GM21528 (cell line): ENCODE results near the gene CLEC2L.

Experiments
- ATAC-seq: cut with Tn5 transposase; IDR thresholded peaks from one replicate; pipeline ENCODE4 v1.9.1; 2021; ENCODE audit warnings: mild to moderate bottlenecking, moderate library complexity; ENCODE audit not compliant: unreplicated experiment, low FRiP score

Gene CLEC2L

DNA sequence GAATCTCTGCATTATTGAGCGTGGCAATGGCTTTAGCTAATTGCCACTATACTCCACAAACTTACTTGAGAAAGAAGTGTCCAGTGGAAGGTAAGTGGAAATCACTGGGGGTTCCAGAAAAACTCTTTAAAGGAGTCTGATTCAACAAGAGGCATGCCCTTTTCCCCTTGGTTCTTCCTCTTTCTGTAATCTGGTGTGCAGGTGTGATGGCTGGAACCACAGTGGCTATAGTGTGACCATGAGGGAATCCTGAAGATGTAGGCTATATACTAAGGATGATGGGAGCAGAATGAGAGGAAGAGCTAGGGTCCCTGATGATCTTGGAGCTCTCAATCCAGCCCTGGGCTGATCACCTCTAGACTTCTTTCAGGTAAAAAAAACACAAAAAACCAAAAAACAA is 2.0 kb upstream of the CLEC2L start:
- no peak for ATAC-seq

GRCh38 chr7:139522830-139523198 is 671 bp upstream of the CLEC2L start:
- no peak for ATAC-seq

- ATAC-seq, result no peak
Measured at GRCh38 chr7:139523968-139524815, 707 bp downstream of the CLEC2L start.

DNA sequence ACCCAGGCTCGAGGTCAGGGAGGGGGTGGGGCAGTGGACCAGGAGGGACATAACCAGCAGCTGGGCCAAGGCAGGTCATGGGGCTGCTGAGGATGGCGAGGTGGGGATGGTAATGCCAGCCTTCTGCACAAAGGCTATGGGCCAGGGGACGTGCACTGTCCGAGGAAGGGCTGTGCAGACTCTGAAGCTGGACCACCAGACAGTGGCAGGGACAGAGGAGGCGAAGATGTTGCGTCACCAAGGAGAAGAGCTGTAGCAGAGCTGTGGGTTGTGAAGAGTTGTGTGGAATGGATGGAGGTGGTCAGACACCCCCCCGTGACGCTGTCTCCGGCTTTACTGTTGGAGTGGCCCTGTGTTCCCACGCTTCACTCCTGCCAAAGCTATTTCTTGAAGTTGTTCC is 1.8 kb downstream of the CLEC2L start:
- ATAC-seq, result no peak

DNA sequence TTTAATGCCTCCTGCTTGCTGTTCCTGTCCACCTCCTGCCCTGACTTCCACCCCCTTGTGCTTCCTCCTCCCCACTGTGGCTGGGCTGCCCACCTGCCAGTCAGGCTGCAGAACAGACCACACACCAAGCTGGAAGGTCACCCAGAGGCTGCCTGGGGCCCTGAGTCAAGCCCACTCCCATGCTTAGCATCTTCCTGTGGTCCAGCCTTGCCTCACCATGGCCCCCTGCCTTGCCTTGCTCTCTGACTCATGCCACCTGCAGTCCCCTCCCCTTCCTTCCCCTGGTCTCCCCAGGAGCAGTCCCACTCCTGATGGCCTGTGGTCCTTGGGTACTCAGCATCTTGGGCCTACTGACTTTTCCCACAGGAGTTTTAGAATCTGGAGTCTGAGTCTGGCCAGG is 2.3 kb downstream of the CLEC2L start:
- ATAC-seq, result no peak

- ATAC-seq, result no peak
Measured at GRCh38 chr7:139526578-139527544, 3.4 kb downstream of the CLEC2L start.

DNA sequence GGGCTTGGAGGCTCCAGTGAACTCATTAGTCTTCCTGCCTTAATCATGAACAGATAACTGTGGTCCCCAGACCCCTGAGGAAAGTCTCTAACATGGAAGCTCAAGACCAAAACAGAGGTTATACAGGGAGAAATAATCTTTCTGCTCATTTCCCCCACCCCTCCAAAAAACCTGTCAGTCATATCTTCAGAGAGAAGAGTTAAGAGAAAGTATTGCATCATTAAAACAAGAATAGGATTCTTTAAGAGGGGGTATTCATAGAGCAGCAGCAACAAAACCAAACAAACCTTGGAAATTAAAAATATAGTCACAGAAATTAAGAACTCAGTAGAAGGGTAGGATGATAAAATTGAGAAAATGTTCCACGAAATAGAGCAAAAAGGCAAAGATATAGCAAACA is 7.6 kb downstream of the CLEC2L start:
- ATAC-seq, result no peak

DNA sequence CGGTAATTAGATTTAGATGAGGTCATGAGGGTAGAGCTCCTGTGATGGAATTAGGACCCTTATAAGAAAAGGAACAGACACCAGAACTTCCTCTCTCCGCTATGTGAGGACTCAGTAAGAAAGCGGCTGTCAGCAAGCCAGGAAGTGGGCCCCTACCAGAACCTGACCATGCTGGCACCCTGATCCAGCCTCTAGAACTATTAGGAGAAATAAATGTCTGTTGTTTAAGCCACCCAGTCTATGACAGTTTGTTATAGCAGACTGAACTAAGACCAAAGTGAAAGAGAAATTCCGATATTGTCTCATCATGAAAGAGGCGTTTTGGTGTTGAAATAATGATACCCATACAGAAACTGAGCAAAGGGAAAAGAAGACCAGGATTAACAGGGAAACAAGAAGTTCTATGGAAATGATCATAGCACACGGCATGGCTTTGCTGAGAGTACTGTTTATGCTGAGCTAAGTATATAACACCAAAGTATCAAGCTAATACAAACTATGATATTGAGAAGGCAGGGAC is 9.2 kb downstream of the CLEC2L start:
- ATAC-seq, result no peak

GRCh38 chr7:139534096-139534495 is 10.6 kb downstream of the CLEC2L start:
- no peak for ATAC-seq

DNA sequence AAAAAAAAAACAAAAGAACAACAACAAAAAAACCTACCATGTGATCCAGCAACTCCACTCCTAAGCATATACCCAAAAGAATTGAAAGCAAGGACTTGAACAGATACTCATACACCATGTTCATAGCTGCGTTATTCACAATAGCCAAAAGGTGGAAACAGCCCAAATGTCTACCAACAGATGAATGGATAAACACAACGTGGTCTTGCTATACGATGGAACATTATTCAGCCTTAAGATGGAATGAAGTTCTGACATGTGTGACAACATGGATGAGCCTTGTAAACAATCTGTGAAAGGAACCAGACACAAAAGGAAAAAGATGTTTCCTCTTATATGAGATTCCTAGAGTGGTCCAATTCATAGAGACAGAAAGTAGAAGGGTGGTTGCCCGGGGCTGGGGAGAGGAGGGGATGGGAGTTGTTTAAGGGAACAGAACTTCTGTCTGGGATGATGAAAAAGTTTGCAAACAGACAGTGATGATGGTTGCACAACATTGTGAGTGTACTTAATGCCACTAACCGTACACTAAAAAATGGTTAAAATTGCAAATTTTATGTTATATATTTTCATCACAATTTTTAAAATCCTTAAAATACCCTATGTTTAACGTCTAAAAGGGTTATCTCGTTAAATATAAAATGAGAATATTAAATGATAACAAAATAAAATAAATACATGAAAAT is 11.6 kb downstream of the CLEC2L start:
- ATAC-seq, result no peak

DNA sequence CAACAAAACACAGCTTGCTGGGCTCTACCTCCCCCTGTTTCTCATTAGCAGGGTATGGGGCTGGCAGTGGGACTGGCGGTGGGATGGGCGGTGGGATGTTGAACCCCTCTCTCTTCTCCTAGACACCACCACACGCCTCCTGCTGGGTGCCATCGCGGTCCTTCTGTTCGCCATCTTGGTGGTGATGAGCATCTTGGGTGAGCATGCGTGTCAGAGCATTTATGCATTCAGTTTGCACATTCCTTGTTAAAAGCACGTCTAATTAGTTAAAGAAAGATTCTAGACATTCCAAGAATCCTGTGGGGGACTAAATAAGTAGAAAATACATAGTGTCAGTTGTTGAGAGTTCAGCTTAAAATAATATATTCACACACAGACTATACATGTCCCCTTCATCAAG is 12.7 kb downstream of the CLEC2L start:
- no peak for ATAC-seq

GRCh38 chr7:139538881-139539635 is 15.6 kb downstream of the CLEC2L start:
- no peak for ATAC-seq

DNA sequence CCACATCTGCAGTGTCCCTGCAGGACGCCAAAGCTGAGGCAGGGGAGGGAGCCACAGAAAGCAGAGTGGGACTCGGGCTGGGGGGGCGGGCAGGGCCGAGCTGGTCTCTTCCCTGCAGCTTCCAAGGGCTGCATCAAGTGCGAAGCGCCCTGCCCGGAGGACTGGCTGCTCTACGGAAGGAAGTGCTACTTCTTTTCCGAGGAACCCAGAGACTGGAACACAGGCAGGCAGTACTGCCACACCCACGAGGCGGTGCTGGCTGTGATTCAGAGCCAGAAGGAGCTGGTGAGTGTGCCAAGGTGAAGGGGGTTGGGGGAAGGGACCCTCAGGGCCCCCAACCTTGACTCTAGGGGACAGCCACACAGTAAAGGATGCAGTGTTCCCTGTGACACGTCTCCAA is 16.7 kb downstream of the CLEC2L start:
- ATAC-seq, result no peak

DNA sequence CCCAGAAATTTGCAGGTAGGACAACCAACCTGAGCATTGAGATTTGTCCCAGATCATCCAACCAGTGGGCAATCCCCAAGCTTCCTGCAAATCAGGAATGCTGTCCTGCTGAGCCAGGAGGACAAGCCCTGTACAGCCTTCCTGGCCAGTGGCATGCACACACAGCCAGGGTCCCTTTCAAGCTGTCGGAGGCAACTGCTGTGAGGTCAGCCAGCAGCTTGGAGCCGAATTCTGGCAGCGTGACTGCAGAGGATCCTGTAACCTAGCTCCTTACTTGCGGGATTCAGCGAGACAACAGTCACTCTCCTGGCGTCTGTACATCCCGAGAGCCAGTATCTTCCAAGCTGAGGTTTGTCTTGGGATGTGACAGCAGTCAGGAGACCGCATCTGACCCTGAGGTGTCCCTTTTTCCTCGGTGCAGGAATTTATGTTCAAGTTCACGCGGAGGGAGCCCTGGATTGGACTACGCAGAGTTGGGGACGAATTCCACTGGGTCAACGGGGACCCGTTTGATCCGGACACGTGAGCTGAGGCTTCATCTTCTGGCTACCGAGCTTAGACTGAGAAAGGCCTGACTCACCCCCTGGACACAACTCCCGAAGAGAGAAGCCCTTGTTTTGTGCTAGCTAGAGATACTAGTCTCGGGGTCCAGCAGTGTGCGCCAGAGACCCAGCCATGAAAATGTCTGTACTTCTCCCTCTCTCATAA is 18.3 kb downstream of the CLEC2L start:
- ATAC-seq, result no peak

DNA sequence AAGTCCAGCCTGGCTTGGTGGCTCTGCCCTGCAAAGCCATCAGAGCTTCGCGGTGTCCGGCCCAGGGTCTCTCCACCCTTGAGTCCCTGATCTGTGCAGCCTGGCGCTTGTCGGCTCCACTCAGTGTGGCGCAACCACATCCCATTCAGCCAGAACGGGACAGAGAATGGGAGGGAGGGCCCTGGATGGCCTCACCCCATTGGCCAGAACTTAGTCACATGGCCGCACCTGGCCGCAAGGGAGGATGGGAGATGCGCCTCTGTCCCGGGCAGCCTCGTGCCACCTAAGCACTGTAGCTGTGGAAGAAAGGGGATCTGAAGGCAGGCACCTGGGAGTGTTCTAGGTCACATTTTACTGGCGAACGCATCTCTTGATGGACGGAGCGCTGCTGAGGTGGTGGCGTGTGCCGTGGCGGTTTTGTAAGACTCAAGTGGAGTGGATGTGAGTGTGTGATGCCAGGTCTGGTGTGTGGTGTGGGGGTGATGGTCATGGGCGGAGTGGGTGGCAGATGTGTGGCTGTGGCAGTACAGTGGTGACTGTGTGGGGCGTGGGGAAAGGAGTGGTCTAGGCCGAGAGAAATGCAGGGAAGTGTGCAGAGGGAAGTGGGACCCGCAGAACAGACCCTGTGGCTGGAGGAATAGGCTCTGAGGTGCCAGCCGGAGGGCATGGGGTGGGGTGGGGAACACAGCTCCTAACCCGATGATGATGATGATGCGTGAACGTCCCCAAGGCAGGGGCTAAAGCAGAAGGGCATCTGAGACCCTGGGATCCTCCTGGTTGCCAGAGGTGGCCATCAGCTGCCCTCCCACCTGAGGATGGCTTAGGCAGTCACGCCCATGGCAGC is 19.0 kb downstream of the CLEC2L start:
- ATAC-seq, result no peak

- no peak for ATAC-seq
Measured at GRCh38 chr7:139543801-139544603, 20.5 kb downstream of the CLEC2L start.

GRCh38 chr7:139544645-139545044 is 21.2 kb downstream of the CLEC2L start:
- no peak for ATAC-seq
